Activated T-helper 1 cell treated with anti-CD3 and anti-CD28 coated beads, Interleukin-12 subunit alpha, Interleukin-12 subunit beta, Interleukin-2, Interleukin-4 antibody, amounts not matched to agents 30 ng/mL and 10 ng/mL and 1 ng/mL, durations not matched to agents 14 hours and 24 hours and 36 hours (primary cell): ENCODE results near the gene DOCK3. TPM values are rescaled to one million over a fixed set of nuclear protein-coding genes. Genes with fewer than 3 reads are reported as not detected.

Source experiments
- DNase-seq: peaks from one replicate; pipeline ENCODE4 v3.0.0; 2021; ENCODE audit warnings: low spot score
- H3K27ac Mint-ChIP-seq: one replicate; pipeline ENCODE4 v1.8.0; 2021; ENCODE audit warnings: mild to moderate bottlenecking, mixed read lengths
- H3K27me3 Mint-ChIP-seq: one replicate; pipeline ENCODE4 v1.8.0; 2022; ENCODE audit warnings: mild to moderate bottlenecking, moderate library complexity, mixed read lengths; ENCODE audit not compliant: insufficient read depth
- H3K36me3 Mint-ChIP-seq: one replicate; pipeline ENCODE4 v1.8.0; 2021; ENCODE audit warnings: low read depth, mixed read lengths
- H3K4me1 Mint-ChIP-seq: one replicate; pipeline ENCODE4 v1.8.0; 2021; ENCODE audit warnings: low read depth, mixed read lengths
- H3K4me3 Mint-ChIP-seq: one replicate; pipeline ENCODE4 v1.8.0; 2021; ENCODE audit warnings: mild to moderate bottlenecking, moderate library complexity, mixed read lengths
- H3K9me3 Mint-ChIP-seq: one replicate; pipeline ENCODE4 v1.8.0; 2021; ENCODE audit warnings: mixed read lengths
- intact Hi-C: fragments of 100-400 bp; cut with micrococcal nuclease; formaldehyde crosslinking; loops from one replicate; pipeline ENCODE4 v1.15.1; 2024
- total RNA-seq: library from RNA; stranded (reverse); gene quantifications from 2 replicates; pipeline ENCODE4 v1.2.3, GENCODE V29; 2022

DOCK3 gene
- total RNA-seq, 1 donor from 2014 or later = 1.5 TPM

- H3K4me3 Mint-ChIP-seq = no peak overlapping the region
- H3K4me1 Mint-ChIP-seq = no peaks in the 10 kb centered on the region
- no peak for DNase-seq
- no peak overlapping the region for H3K27ac Mint-ChIP-seq
- H3K27me3 Mint-ChIP-seq = no peaks in the 10 kb centered on the region
- intact Hi-C loops = no loop called here
- peaks cover 19% of the 10 kb centered on the region for H3K9me3 Mint-ChIP-seq
- H3K36me3 Mint-ChIP-seq = no peaks in the 10 kb centered on the region
Observed at GRCh38 chr3:50995085-50995824, 320.5 kb downstream of the DOCK3 start.

DNA sequence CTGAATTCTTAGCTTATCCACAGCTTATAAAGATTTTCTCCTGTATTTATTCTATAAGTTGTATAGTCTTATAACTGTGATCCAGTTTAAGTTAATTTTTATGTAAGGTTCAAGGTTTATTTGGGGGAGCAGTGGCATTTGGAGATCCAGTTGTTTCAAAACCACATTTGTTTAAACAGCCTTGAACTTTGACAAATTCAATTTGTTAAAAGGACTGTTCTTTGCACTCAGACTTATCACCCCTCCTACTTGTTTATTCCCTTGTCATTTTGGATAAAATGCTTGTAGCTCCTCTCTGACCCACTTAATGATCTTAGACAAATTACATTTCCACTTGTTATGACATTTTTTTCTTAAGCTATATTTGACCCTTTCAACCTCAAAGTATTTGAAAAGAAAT is 327.8 kb downstream of the DOCK3 start:
- DNase-seq = no peak
- Mint-ChIP-seq H3K9me3 (no peaks in the 10 kb centered on the region), H3K4me1 (no peaks in the 10 kb centered on the region), H3K27me3 (peaks cover 9% of the 10 kb centered on the region), H3K36me3 (no peaks in the 10 kb centered on the region), H3K4me3 (no peak overlapping the region), H3K27ac (no peak overlapping the region)
- intact Hi-C loops = no loop called here

GRCh38 chr3:51004235-51004634 is 329.5 kb downstream of the DOCK3 start:
- no peak overlapping the region for H3K27ac Mint-ChIP-seq
- H3K36me3 Mint-ChIP-seq = no peaks in the 10 kb centered on the region
- H3K9me3 Mint-ChIP-seq = no peaks in the 10 kb centered on the region

DNA sequence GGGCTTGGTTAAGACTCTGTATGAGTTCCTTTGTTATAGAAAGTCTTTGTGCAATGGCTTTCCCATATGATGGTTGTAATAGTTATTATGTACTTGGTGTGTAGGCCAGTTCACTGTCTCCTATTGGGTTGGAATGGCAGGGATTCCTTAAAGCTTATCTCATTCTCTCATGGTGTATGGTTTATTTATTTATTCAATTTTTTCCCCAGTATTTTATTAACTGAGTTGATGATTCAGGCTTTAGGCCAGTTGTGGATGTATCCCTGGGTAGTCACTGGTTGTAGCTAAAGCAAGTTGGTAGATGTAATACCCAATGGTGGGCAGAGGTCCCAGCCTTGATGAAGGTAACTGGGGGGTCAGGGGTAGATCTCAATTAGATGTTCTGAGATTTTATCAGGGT is 349.4 kb downstream of the DOCK3 start:
- Mint-ChIP-seq H3K4me3 (no peak overlapping the region), H3K27me3 (peaks cover 8% of the 10 kb centered on the region), H3K36me3 (peaks cover 8% of the 10 kb centered on the region), H3K27ac (no peak overlapping the region), H3K4me1 (peaks cover 34% of the 10 kb centered on the region), H3K9me3 (peaks cover 20% of the 10 kb centered on the region)
- DNase-seq = no peak
- intact Hi-C loops = no loop called here

More at GRCh38 chr3:51004235-51004634, 329.5 kb downstream of the DOCK3 start:
- no peak for DNase-seq
- no peak overlapping the region for H3K4me3 Mint-ChIP-seq
- intact Hi-C loops = no loop called here
- H3K4me1 Mint-ChIP-seq = no peaks in the 10 kb centered on the region
- H3K27me3 Mint-ChIP-seq = peaks cover 9% of the 10 kb centered on the region

- peak overlapping the region; percentile 48 for H3K4me3 Mint-ChIP-seq
- peaks cover 17% of the 10 kb centered on the region for H3K9me3 Mint-ChIP-seq
- H3K27ac Mint-ChIP-seq = peak overlapping the region; percentile 62
- intact Hi-C loops = no loop called here
- H3K36me3 Mint-ChIP-seq = peaks cover 8% of the 10 kb centered on the region
- DNase-seq = peak; percentile 65
- H3K27me3 Mint-ChIP-seq = peaks cover 5% of the 10 kb centered on the region
- H3K4me1 Mint-ChIP-seq = peaks cover 34% of the 10 kb centered on the region
Observed at GRCh38 chr3:51024765-51025632, 350.3 kb downstream of the DOCK3 start.

DNA sequence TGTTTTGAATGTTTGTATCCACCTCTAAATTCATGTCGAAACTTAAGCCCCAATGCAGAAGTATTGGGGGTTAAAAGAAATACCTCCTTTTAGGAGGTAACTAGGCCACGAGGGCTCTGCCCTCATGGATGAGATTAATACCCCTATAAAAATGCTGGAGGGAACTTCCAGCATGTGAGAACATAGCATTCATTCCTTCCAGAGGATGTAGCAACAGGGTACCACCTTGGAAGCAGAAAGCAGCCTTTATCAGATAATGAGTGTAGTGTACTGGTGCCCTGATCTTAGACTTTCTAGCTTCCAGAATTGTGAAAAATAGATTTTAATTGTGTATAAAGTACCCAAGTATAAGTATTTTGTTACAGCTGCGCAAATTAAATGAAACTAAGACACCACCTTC is 356.9 kb downstream of the DOCK3 start:
- DNase-seq = no peak
- H3K36me3 Mint-ChIP-seq = peaks cover 5% of the 10 kb centered on the region
- no peak overlapping the region for H3K4me3 Mint-ChIP-seq
- peaks cover 15% of the 10 kb centered on the region for H3K9me3 Mint-ChIP-seq
- peaks cover 19% of the 10 kb centered on the region for H3K27me3 Mint-ChIP-seq
- peaks cover 3% of the 10 kb centered on the region for H3K4me1 Mint-ChIP-seq
- H3K27ac Mint-ChIP-seq = no peak overlapping the region
- intact Hi-C loops = no loop called here

GRCh38 chr3:51035630-51036029 is 360.9 kb downstream of the DOCK3 start:
- no peaks in the 10 kb centered on the region for H3K4me1 Mint-ChIP-seq
- peaks cover 17% of the 10 kb centered on the region for H3K27me3 Mint-ChIP-seq
- H3K36me3 Mint-ChIP-seq = peaks cover 1% of the 10 kb centered on the region
- no peak overlapping the region for H3K27ac Mint-ChIP-seq
- H3K9me3 Mint-ChIP-seq = peaks cover 8% of the 10 kb centered on the region
- no peak for DNase-seq
- H3K4me3 Mint-ChIP-seq = no peak overlapping the region
- intact Hi-C loops = no loop called here

DNA sequence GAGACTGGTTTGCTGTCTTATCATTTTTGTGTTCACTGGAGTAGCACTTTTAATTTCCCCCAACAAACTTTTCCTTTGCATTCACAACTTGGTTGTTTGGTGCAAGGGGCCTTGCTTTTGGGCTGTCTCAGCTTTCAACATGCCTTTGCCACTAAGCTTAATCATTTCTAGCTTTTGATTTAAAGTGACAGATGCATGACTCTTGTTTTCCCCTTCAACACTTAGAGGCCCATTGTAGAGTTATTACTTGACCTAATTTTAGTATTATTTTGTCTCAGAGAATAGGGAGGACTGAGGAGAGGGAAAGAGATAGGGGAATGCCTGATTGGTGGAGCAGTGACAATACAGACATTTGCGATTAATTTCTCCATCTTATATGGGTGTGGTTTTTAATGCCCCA is 370.3 kb downstream of the DOCK3 start:
- intact Hi-C loops = no loop called here

DNA sequence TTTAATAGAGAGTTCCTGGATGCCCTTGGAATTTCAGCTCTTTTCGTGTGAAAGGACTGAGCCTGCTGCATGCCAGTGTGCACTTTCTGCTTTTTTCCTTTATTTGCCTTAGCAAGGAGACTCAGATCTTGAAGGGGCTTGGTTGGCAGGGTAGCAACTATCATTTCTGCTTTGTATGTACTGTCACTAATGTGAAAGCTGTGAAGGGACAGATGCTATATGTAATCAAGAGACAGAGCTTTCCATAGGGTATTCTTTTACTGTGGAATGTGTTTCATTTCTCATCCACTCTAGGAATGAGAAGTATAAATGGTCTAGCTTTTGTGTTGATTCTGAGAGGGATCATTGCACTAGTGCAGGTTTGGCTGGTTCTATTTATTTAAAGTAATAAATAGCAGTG is 377.8 kb downstream of the DOCK3 start:
- no peak for DNase-seq
- Mint-ChIP-seq H3K4me3 (no peak overlapping the region), H3K36me3 (no peaks in the 10 kb centered on the region), H3K27me3 (no peaks in the 10 kb centered on the region), H3K27ac (no peak overlapping the region), H3K9me3 (no peaks in the 10 kb centered on the region), H3K4me1 (no peaks in the 10 kb centered on the region)
- intact Hi-C loops = no loop called here

More for the DNA sequence above, 370.3 kb downstream of the DOCK3 start:
- Mint-ChIP-seq H3K27ac (no peak overlapping the region), H3K27me3 (peaks cover 1% of the 10 kb centered on the region), H3K36me3 (no peaks in the 10 kb centered on the region), H3K4me3 (no peak overlapping the region), H3K4me1 (no peaks in the 10 kb centered on the region), H3K9me3 (no peaks in the 10 kb centered on the region)
- no peak for DNase-seq

GRCh38 chr3:51057121-51057520 is 382.4 kb downstream of the DOCK3 start:
- H3K27ac Mint-ChIP-seq = no peak overlapping the region
- DNase-seq = no peak
- intact Hi-C loops = no loop called here
- H3K27me3 Mint-ChIP-seq = peaks cover 3% of the 10 kb centered on the region
- H3K9me3 Mint-ChIP-seq = no peaks in the 10 kb centered on the region
- no peaks in the 10 kb centered on the region for H3K4me1 Mint-ChIP-seq
- H3K4me3 Mint-ChIP-seq = no peak overlapping the region
- H3K36me3 Mint-ChIP-seq = no peaks in the 10 kb centered on the region

- no peaks in the 10 kb centered on the region for H3K36me3 Mint-ChIP-seq
- intact Hi-C loops = no loop called here
- H3K4me3 Mint-ChIP-seq = no peak overlapping the region
- no peak overlapping the region for H3K27ac Mint-ChIP-seq
- DNase-seq = no peak
- H3K27me3 Mint-ChIP-seq = peaks cover 5% of the 10 kb centered on the region
- H3K4me1 Mint-ChIP-seq = no peaks in the 10 kb centered on the region
- H3K9me3 Mint-ChIP-seq = no peaks in the 10 kb centered on the region
Observed at GRCh38 chr3:51063053-51063452, 388.3 kb downstream of the DOCK3 start.

DNA sequence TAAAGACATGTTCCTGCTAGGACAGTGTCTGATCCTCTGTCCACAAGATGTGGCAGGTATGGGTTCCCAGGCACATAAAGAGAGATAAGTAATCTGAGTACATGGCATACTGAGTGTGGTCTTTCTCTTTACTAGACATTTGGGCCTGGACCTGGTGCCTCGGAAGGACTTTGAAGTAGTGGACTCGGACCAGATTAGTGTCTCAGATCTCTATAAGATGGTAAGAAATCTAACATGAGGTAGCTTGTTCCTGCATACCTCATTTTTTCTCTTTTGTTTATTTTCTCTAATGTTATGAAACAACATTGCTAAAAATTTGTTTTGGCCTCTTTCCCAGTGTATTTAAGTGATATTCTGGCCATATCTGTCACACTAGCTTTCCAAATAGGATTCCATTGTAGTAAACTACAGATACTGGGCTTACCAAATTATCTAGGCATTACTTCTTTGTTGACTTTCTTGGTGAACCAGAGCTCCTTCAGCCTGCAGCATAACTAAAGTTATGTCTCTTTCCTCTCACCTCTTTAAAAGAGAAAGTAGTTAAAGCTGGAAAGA is 400.6 kb downstream of the DOCK3 start:
- no peaks in the 10 kb centered on the region for H3K9me3 Mint-ChIP-seq
- DNase-seq = no peak
- no peaks in the 10 kb centered on the region for H3K4me1 Mint-ChIP-seq
- intact Hi-C loops = no loop called here
- H3K27me3 Mint-ChIP-seq = no peaks in the 10 kb centered on the region
- H3K27ac Mint-ChIP-seq = no peak overlapping the region
- H3K36me3 Mint-ChIP-seq = no peaks in the 10 kb centered on the region
- H3K4me3 Mint-ChIP-seq = no peak overlapping the region

DNA sequence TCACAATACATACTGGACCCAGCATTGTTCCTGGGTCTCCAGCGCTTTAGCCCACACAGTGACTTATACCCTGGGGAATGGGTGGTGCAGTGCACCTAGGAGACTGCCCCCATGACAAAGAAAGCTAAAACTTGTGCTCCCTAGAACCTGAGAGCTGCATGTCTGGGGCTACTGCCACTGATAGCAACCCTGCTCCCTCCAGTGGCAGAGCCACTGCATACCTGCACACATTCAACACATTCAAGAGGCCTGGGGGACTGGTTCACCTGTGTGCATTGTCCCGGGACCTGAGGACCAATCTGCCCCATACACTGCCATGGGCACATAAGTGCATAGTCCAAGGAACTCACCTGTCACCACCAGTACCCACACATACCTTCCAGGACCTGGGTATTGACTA is 407.6 kb downstream of the DOCK3 start:
- Mint-ChIP-seq H3K4me3 (no peak overlapping the region), H3K4me1 (no peaks in the 10 kb centered on the region), H3K27ac (no peak overlapping the region), H3K27me3 (peaks cover 2% of the 10 kb centered on the region), H3K36me3 (peaks cover 5% of the 10 kb centered on the region), H3K9me3 (peaks cover 41% of the 10 kb centered on the region)
- no peak for DNase-seq
- intact Hi-C loops = no loop called here
